Fibroblast of lung (primary cell): ENCODE results near the gene KCNJ13.

Experiments used
- CTCF ChIP-seq, 2 donors: IDR thresholded peaks in 1 of 2; conservative IDR thresholded peaks in 1 of 2; 1 replicate in 1 of 2; 2 replicates in 1 of 2; pipeline ENCODE4 v1.5.1; 2011 to 2012; ENCODE audit warnings: low read length in 2 of 2, control low read depth in 1 of 2, inconsistent platforms in 1 of 2, low read depth in 1 of 2, mild to moderate bottlenecking in 1 of 2
- EZH2 ChIP-seq: IDR thresholded peaks from 2 replicates; pipeline ENCODE4 v1.5.1; 2012; ENCODE audit warnings: low read length, control low read depth, mild to moderate bottlenecking; ENCODE audit errors: missing control alignments

GRCh38 chr2:232779934-232780333 is 3.6 kb upstream of the KCNJ13 start:
- TF ChIP-seq EZH2: no peak
- TF ChIP-seq CTCF (conservative IDR thresholded peaks at IDR 0.05 in 1 of 2, IDR thresholded peaks at IDR 0.05 in 1 of 2; ENCODE audit: low read depth in 1 of 2, low read length in 2 of 2): no peak
